ENCODE results near the gene CACNA1S. TPM values are rescaled to one million over a fixed set of nuclear protein-coding genes. Genes with fewer than 3 reads are reported as not detected.

CACNA1S gene
- total and polyA plus RNA-seq, 2 of the 8 experiments (the other 6 are each of a cell fraction or from before 2014, with no cell fraction given): 0.06 TPM; not detected in 1

- TF ChIP-seq, protein P1, sequence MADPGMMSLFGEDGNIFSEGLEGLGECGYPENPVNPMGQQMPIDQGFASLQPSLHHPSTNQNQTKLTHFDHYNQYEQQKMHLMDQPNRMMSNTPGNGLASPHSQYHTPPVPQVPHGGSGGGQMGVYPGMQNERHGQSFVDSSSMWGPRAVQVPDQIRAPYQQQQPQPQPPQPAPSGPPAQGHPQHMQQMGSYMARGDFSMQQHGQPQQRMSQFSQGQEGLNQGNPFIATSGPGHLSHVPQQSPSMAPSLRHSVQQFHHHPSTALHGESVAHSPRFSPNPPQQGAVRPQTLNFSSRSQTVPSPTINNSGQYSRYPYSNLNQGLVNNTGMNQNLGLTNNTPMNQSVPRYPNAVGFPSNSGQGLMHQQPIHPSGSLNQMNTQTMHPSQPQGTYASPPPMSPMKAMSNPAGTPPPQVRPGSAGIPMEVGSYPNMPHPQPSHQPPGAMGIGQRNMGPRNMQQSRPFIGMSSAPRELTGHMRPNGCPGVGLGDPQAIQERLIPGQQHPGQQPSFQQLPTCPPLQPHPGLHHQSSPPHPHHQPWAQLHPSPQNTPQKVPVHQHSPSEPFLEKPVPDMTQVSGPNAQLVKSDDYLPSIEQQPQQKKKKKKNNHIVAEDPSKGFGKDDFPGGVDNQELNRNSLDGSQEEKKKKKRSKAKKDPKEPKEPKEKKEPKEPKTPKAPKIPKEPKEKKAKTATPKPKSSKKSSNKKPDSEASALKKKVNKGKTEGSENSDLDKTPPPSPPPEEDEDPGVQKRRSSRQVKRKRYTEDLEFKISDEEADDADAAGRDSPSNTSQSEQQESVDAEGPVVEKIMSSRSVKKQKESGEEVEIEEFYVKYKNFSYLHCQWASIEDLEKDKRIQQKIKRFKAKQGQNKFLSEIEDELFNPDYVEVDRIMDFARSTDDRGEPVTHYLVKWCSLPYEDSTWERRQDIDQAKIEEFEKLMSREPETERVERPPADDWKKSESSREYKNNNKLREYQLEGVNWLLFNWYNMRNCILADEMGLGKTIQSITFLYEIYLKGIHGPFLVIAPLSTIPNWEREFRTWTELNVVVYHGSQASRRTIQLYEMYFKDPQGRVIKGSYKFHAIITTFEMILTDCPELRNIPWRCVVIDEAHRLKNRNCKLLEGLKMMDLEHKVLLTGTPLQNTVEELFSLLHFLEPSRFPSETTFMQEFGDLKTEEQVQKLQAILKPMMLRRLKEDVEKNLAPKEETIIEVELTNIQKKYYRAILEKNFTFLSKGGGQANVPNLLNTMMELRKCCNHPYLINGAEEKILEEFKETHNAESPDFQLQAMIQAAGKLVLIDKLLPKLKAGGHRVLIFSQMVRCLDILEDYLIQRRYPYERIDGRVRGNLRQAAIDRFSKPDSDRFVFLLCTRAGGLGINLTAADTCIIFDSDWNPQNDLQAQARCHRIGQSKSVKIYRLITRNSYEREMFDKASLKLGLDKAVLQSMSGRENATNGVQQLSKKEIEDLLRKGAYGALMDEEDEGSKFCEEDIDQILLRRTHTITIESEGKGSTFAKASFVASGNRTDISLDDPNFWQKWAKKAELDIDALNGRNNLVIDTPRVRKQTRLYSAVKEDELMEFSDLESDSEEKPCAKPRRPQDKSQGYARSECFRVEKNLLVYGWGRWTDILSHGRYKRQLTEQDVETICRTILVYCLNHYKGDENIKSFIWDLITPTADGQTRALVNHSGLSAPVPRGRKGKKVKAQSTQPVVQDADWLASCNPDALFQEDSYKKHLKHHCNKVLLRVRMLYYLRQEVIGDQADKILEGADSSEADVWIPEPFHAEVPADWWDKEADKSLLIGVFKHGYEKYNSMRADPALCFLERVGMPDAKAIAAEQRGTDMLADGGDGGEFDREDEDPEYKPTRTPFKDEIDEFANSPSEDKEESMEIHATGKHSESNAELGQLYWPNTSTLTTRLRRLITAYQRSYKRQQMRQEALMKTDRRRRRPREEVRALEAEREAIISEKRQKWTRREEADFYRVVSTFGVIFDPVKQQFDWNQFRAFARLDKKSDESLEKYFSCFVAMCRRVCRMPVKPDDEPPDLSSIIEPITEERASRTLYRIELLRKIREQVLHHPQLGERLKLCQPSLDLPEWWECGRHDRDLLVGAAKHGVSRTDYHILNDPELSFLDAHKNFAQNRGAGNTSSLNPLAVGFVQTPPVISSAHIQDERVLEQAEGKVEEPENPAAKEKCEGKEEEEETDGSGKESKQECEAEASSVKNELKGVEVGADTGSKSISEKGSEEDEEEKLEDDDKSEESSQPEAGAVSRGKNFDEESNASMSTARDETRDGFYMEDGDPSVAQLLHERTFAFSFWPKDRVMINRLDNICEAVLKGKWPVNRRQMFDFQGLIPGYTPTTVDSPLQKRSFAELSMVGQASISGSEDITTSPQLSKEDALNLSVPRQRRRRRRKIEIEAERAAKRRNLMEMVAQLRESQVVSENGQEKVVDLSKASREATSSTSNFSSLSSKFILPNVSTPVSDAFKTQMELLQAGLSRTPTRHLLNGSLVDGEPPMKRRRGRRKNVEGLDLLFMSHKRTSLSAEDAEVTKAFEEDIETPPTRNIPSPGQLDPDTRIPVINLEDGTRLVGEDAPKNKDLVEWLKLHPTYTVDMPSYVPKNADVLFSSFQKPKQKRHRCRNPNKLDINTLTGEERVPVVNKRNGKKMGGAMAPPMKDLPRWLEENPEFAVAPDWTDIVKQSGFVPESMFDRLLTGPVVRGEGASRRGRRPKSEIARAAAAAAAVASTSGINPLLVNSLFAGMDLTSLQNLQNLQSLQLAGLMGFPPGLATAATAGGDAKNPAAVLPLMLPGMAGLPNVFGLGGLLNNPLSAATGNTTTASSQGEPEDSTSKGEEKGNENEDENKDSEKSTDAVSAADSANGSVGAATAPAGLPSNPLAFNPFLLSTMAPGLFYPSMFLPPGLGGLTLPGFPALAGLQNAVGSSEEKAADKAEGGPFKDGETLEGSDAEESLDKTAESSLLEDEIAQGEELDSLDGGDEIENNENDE (IDR thresholded peaks at IDR 0.05; ENCODE audit: insufficient replicate concordance, low read length): no peak
These were observed 24.3 kb upstream of the CACNA1S start (continued) for GRCh38 chr1:201136355-201137023.

All from H1 (cell line).